ENCODE measurements around the gene CAPZA1.

The CAPZA1 gene

GRCh38 chr1:112674986-112675727, 55.5 kb downstream of the CAPZA1 start:
- in situ Hi-C loops (cut with MboI; ENCODE audit: low sequenced_read_pairs): no loop called here

- in situ Hi-C loops (cut with MboI; ENCODE audit: low sequenced_read_pairs): no loop called here
Measured at GRCh38 chr1:112675728-112676381, 56.2 kb downstream of the CAPZA1 start.

GRCh38 chr1:112676543-112676942, 56.9 kb downstream of the CAPZA1 start:
- in situ Hi-C loops (cut with MboI; ENCODE audit: low sequenced_read_pairs): no loop called here

GRCh38 chr1:112677501-112677900, 57.9 kb downstream of the CAPZA1 start:
- in situ Hi-C loops (cut with MboI; ENCODE audit: low sequenced_read_pairs): no loop called here

GRCh38 chr1:112678605-112679004, 59.0 kb downstream of the CAPZA1 start:
- in situ Hi-C loops (cut with MboI; ENCODE audit: low sequenced_read_pairs): no loop called here

GRCh38 chr1:112685913-112686312, 66.3 kb downstream of the CAPZA1 start:
- in situ Hi-C loops (cut with MboI; ENCODE audit: low sequenced_read_pairs): no loop called here

GRCh38 chr1:112686417-112686816, 66.8 kb downstream of the CAPZA1 start:
- in situ Hi-C loops (cut with MboI; ENCODE audit: low sequenced_read_pairs): no loop called here

GRCh38 chr1:112686835-112687234, 67.2 kb downstream of the CAPZA1 start:
- in situ Hi-C loops (cut with MboI; ENCODE audit: low sequenced_read_pairs): no loop called here

- in situ Hi-C loops (cut with MboI; ENCODE audit: low sequenced_read_pairs): no loop called here
Measured at GRCh38 chr1:112687361-112687760, 67.7 kb downstream of the CAPZA1 start.

GRCh38 chr1:112687785-112688496, 68.3 kb downstream of the CAPZA1 start:
- in situ Hi-C loops (cut with MboI; ENCODE audit: low sequenced_read_pairs): no loop called here

GRCh38 chr1:112688781-112689193, 69.2 kb downstream of the CAPZA1 start:
- in situ Hi-C loops (cut with MboI; ENCODE audit: low sequenced_read_pairs): no loop called here

- in situ Hi-C loops (cut with MboI; ENCODE audit: low sequenced_read_pairs): no loop called here
Measured at GRCh38 chr1:112689196-112689841, 69.7 kb downstream of the CAPZA1 start.

- in situ Hi-C loops (cut with MboI; ENCODE audit: low sequenced_read_pairs): no loop called here
Measured at GRCh38 chr1:112689842-112690237, 70.2 kb downstream of the CAPZA1 start.

GRCh38 chr1:112692681-112693080, 73.0 kb downstream of the CAPZA1 start:
- in situ Hi-C loops (cut with MboI; ENCODE audit: low sequenced_read_pairs): no loop called here

- in situ Hi-C loops (cut with MboI; ENCODE audit: low sequenced_read_pairs): no loop called here
Measured at GRCh38 chr1:112693821-112694220, 74.2 kb downstream of the CAPZA1 start.

- in situ Hi-C loops (cut with MboI; ENCODE audit: low sequenced_read_pairs): no loop called here
Measured at GRCh38 chr1:112694363-112694929, 74.8 kb downstream of the CAPZA1 start.

GRCh38 chr1:112695276-112695675, 75.6 kb downstream of the CAPZA1 start:
- in situ Hi-C loops (cut with MboI; ENCODE audit: low sequenced_read_pairs): no loop called here

- in situ Hi-C loops (cut with MboI; ENCODE audit: low sequenced_read_pairs): no loop called here
Measured at GRCh38 chr1:112696578-112697314, 77.1 kb downstream of the CAPZA1 start.

GRCh38 chr1:112697781-112698201, 78.2 kb downstream of the CAPZA1 start:
- in situ Hi-C loops (cut with MboI; ENCODE audit: low sequenced_read_pairs): no loop called here

Measured in HL-60/S4 treated with phorbol 12-myristate 13-acetate at 8.2 ng/mL for 4 days and 3 days (cell line).